H9 (cell line): ENCODE results near the gene SYCN. TPM values are rescaled to one million over a fixed set of nuclear protein-coding genes. Genes with fewer than 3 reads are reported as not detected.

Source experiments
- DNase-seq: peaks from one replicate; pipeline ENCODE4 v3.0.0-alpha.2; 2017
- H2AFZ ChIP-seq: one replicate; pipeline ENCODE4 v1.6.1; 2013; ENCODE audit warnings: mild to moderate bottlenecking, low read length, control low read depth, moderate library complexity
- H2AK5ac ChIP-seq: 2 replicates; pipeline ENCODE4 v1.6.1; 2013; ENCODE audit warnings: low read length, control low read depth, mixed read lengths; ENCODE audit not compliant: insufficient read length
- H2BK120ac ChIP-seq: one replicate; pipeline ENCODE4 v1.6.1; 2013; ENCODE audit warnings: low read depth, mild to moderate bottlenecking, low read length, control low read depth, inconsistent platforms; ENCODE audit not compliant: poor library complexity, severe bottlenecking
- H2BK12ac ChIP-seq: 2 replicates; pipeline ENCODE4 v1.6.1; 2013; ENCODE audit warnings: low read length, control low read depth, mixed read lengths, low read depth; ENCODE audit not compliant: insufficient read length
- H2BK15ac ChIP-seq: 2 replicates; pipeline ENCODE4 v1.6.1; 2013; ENCODE audit warnings: low read depth, low read length, control low read depth
- H2BK20ac ChIP-seq: one replicate; pipeline ENCODE4 v1.6.1; 2013; ENCODE audit warnings: low read depth, mild to moderate bottlenecking, low read length, control low read depth, inconsistent platforms; ENCODE audit not compliant: poor library complexity, severe bottlenecking
- H2BK5ac ChIP-seq: 2 replicates; pipeline ENCODE4 v1.6.1; 2013; ENCODE audit warnings: low read length, control low read depth, mixed read lengths; ENCODE audit not compliant: insufficient read length
- H3K14ac ChIP-seq: 2 replicates; pipeline ENCODE4 v1.6.1; 2013; ENCODE audit warnings: low read length, control low read depth; ENCODE audit not compliant: insufficient read depth
- H3K18ac ChIP-seq: 2 replicates; pipeline ENCODE4 v1.6.1; 2013; ENCODE audit warnings: low read depth, mild to moderate bottlenecking, mixed read lengths, low read length, control low read depth; ENCODE audit not compliant: insufficient read length
- H3K23ac ChIP-seq: 2 replicates; pipeline ENCODE4 v1.6.1; 2013; ENCODE audit warnings: low read length, control low read depth, mixed read lengths, low read depth; ENCODE audit not compliant: insufficient read length
- H3K23me2 ChIP-seq: 2 replicates; pipeline ENCODE4 v1.6.1; 2013; ENCODE audit warnings: low read depth, mild to moderate bottlenecking, mixed read lengths, low read length, control low read depth; ENCODE audit not compliant: insufficient read length, poor library complexity, severe bottlenecking
- H3K27ac ChIP-seq: 2 replicates; pipeline ENCODE4 v1.5.1; 2013; ENCODE audit warnings: low read length, control low read depth, mixed read lengths, low read depth; ENCODE audit not compliant: insufficient read length
- H3K27me3 ChIP-seq: 2 replicates; pipeline ENCODE4 v1.6.1; 2013; ENCODE audit warnings: low read length, control low read depth, inconsistent platforms; ENCODE audit not compliant: insufficient read depth
- H3K4ac ChIP-seq: 2 replicates; pipeline ENCODE4 v1.6.1; 2013; ENCODE audit warnings: low read depth, mild to moderate bottlenecking, control low read depth, inconsistent platforms, low read length, moderate library complexity
- H3K4me1 ChIP-seq: 2 replicates; pipeline ENCODE4 v1.6.1; 2013; ENCODE audit warnings: low read length, control low read depth, inconsistent platforms; ENCODE audit not compliant: insufficient read depth
- H3K4me2 ChIP-seq: 2 replicates; pipeline ENCODE4 v1.6.1; 2013; ENCODE audit warnings: low read length, control low read depth, mixed read lengths; ENCODE audit not compliant: insufficient read length, insufficient read depth
- H3K56ac ChIP-seq: 2 replicates; pipeline ENCODE4 v1.6.1; 2013; ENCODE audit warnings: low read depth, mild to moderate bottlenecking, mixed read lengths, low read length, control low read depth; ENCODE audit not compliant: insufficient read length
- H3K79me1 ChIP-seq: 2 replicates; pipeline ENCODE4 v1.6.1; 2013; ENCODE audit warnings: low read depth, mild to moderate bottlenecking, moderate library complexity, low read length, control low read depth, inconsistent platforms; ENCODE audit not compliant: insufficient read depth, poor library complexity, severe bottlenecking
- H3K79me2 ChIP-seq: 2 replicates; pipeline ENCODE4 v1.6.1; 2013; ENCODE audit warnings: low read length, control low read depth, inconsistent platforms; ENCODE audit not compliant: insufficient read depth
- H3K9ac ChIP-seq: 2 replicates; pipeline ENCODE4 v1.6.1; 2013; ENCODE audit warnings: low read length, control low read depth, mixed read lengths; ENCODE audit not compliant: insufficient read length; ENCODE audit errors: extremely low read depth
- H3K9me3 ChIP-seq: one replicate; pipeline ENCODE4 v1.6.1; 2013; ENCODE audit warnings: low read depth, low read length, inconsistent platforms; ENCODE audit not compliant: control insufficient read depth
- H3T11ph ChIP-seq: one replicate; pipeline ENCODE4 v1.6.1; 2013; ENCODE audit warnings: mild to moderate bottlenecking, low read length, control low read depth, inconsistent platforms
- H4K20me1 ChIP-seq: one replicate; pipeline ENCODE4 v1.6.1; 2013; ENCODE audit not compliant: control insufficient read depth, insufficient read length, insufficient read depth
- H4K5ac ChIP-seq: 2 replicates; pipeline ENCODE4 v1.6.1; 2013; ENCODE audit warnings: low read depth, mild to moderate bottlenecking, mixed read lengths, low read length, control low read depth; ENCODE audit not compliant: insufficient read length
- H4K8ac ChIP-seq: replicated peaks from 2 replicates; pipeline ENCODE4 v1.6.1; 2013; ENCODE audit warnings: low read length, control low read depth, mixed read lengths, low read depth; ENCODE audit not compliant: insufficient read length
- H4K91ac ChIP-seq: 2 replicates; pipeline ENCODE4 v1.6.1; 2013; ENCODE audit warnings: low read depth, mild to moderate bottlenecking, moderate library complexity, mixed read lengths, low read length, control low read depth; ENCODE audit not compliant: insufficient read length
- H3K27ac Mint-ChIP-seq, 3 experiments: 2 replicates in 2 of 3; 3 replicates in 1 of 3; pipeline ENCODE4 v1.8.0; 2020 to 2021; ENCODE audit warnings: mixed read lengths in 3 of 3, mild to moderate bottlenecking in 1 of 3, moderate library complexity in 1 of 3
- H3K27me3 Mint-ChIP-seq: 2 replicates; pipeline ENCODE4 v1.8.0; 2021; ENCODE audit warnings: low read depth, mild to moderate bottlenecking, moderate library complexity, mixed read lengths
- H3K36me3 Mint-ChIP-seq, 3 experiments: 2 replicates in 2 of 3; 3 replicates in 1 of 3; pipeline ENCODE4 v1.8.0; 2020 to 2021; ENCODE audit warnings: low read depth in 3 of 3, mixed read lengths in 3 of 3; ENCODE audit not compliant: insufficient read depth in 1 of 3
- H3K4me1 Mint-ChIP-seq, 2 experiments: 2 replicates each; pipeline ENCODE4 v1.8.0; 2020; ENCODE audit warnings: mixed read lengths in 2 of 2
- H3K4me3 Mint-ChIP-seq, 2 experiments: 2 replicates in 1 of 2; 3 replicates in 1 of 2; pipeline ENCODE4 v1.8.0; 2020 to 2021; ENCODE audit warnings: mild to moderate bottlenecking in 2 of 2, mixed read lengths in 2 of 2, moderate library complexity in 1 of 2
- H3K9me3 Mint-ChIP-seq, 2 experiments: 2 replicates in 1 of 2; 3 replicates in 1 of 2; pipeline ENCODE4 v1.8.0; 2020; ENCODE audit warnings: mild to moderate bottlenecking in 2 of 2, mixed read lengths in 2 of 2, moderate library complexity in 1 of 2
- WGBS: extraction: QIAGEN DNeasy Blood & Tissue Kit; methylation state at CpG from one replicate; pipeline ENCODE4 v1.1.7; 2013; ENCODE audit warnings: missing lambda C conversion rate, low lambda C conversion rate, mixed read lengths; ENCODE audit not compliant: insufficient read length; ENCODE audit errors: extremely low coverage; 5-methylcytosine and 5-hydroxymethylcytosine counted together
- total RNA-seq: library from RNA; stranded (reverse); gene quantifications from 2 replicates; pipeline ENCODE4 v1.2.1, GENCODE V29; 2021
- TF ChIP-seq, protein P1 (sequence below): fragments of 200-600 bp; sonication (generic); conservative IDR thresholded peaks from 3 replicates; pipeline ENCODE4 v1.8.0; 2021; ENCODE audit warnings: antibody characterized with exemption, mild to moderate bottlenecking

SYCN gene
- total RNA-seq, 1 experiment from 2014 or later: not detected

DNA sequence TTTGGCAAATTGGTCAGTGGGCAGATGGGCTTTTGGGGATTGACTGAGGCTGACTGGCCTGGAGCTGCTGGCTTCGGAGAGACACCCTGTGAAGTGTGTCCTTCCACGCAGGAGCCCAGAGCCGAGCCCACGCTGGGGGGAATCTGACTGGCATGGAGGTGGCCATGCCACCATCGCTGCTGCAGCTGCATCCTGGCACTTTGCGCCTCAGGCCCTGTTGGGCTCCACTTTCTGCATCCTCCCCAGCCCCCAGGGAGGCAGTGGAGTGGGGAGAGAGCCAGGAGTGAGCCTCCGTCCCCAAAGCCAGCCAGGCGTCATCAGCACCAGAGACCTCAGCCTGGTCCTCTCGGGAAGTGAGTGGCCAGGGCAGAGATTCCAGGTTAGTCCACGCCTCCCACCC is 24.3 kb downstream of the SYCN start:
- Histone ChIP-seq H3T11ph (no peak overlapping the region), H3K23ac (no peak overlapping the region), H3K18ac (no peak overlapping the region), H2BK20ac (no peak overlapping the region), H3K27ac (no peak overlapping the region), H4K5ac (no peak overlapping the region), H3K9ac (no peak overlapping the region), H2AFZ (no peak overlapping the region), H3K23me2 (no peaks in the 10 kb centered on the region), H2BK120ac (no peak overlapping the region), H2AK5ac (no peak overlapping the region), H3K27me3 (no peaks in the 10 kb centered on the region), H4K20me1 (no peaks in the 10 kb centered on the region), H3K79me2 (no peaks in the 10 kb centered on the region), H3K4me1 (no peaks in the 10 kb centered on the region), H3K14ac (no peak overlapping the region), H2BK15ac (no peak overlapping the region), H3K56ac (no peak overlapping the region), H3K4me2 (no peak overlapping the region), H3K9me3 (no peaks in the 10 kb centered on the region), H4K91ac (no peak overlapping the region), H3K4ac (no peak overlapping the region), H4K8ac (no peak overlapping the region), H3K79me1 (no peaks in the 10 kb centered on the region), H2BK5ac (no peak overlapping the region), H2BK12ac (no peak overlapping the region)
- peaks cover 2 to 38% (median 27%) of the 10 kb centered on the region in 3 experiments; a peak in 6 of 7 replicates for H3K36me3 Mint-ChIP-seq
- WGBS: no CpG with 5 or more reads among the region's 10 CpGs
- H3K4me3 Mint-ChIP-seq: no peak overlapping the region
- TF ChIP-seq, protein P1, sequence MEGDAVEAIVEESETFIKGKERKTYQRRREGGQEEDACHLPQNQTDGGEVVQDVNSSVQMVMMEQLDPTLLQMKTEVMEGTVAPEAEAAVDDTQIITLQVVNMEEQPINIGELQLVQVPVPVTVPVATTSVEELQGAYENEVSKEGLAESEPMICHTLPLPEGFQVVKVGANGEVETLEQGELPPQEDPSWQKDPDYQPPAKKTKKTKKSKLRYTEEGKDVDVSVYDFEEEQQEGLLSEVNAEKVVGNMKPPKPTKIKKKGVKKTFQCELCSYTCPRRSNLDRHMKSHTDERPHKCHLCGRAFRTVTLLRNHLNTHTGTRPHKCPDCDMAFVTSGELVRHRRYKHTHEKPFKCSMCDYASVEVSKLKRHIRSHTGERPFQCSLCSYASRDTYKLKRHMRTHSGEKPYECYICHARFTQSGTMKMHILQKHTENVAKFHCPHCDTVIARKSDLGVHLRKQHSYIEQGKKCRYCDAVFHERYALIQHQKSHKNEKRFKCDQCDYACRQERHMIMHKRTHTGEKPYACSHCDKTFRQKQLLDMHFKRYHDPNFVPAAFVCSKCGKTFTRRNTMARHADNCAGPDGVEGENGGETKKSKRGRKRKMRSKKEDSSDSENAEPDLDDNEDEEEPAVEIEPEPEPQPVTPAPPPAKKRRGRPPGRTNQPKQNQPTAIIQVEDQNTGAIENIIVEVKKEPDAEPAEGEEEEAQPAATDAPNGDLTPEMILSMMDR: no peak
- H3K9me3 Mint-ChIP-seq: no peaks in the 10 kb centered on the region
- H3K27me3 Mint-ChIP-seq: no peaks in the 10 kb centered on the region
- peak overlapping the region in 1 of 3 experiments; percentile 68; a peak in 1 of 7 replicates for H3K27ac Mint-ChIP-seq
- DNase-seq: no peak
- 0 out of 4 replicates have a peak, but pooled peaks cover 0 to 2% of the 10 kb centered on the region in 2 experiments for H3K4me1 Mint-ChIP-seq
